Neural cell (in vitro differentiated cells): ENCODE data around the gene CNIH3.

Experiments
- CTCF ChIP-seq: fragments of 450-650 bp; IDR thresholded peaks from 2 replicates; pipeline ENCODE4 v1.5.1; 2014; ENCODE audit warnings: antibody characterized with exemption, mild to moderate bottlenecking, moderate library complexity; ENCODE audit not compliant: poor library complexity, severe bottlenecking
- EP300 ChIP-seq: fragments of 450-650 bp; conservative IDR thresholded peaks from 2 replicates; pipeline ENCODE4 v1.6.1; 2014; ENCODE audit warnings: antibody characterized with exemption, mild to moderate bottlenecking, moderate library complexity; ENCODE audit not compliant: poor library complexity, severe bottlenecking
- EZH2 ChIP-seq: fragments of 200-600, 300-800 bp; shearing (Covaris generic), sonication (generic); IDR thresholded peaks from 2 replicates; pipeline ENCODE4 v1.6.1; 2014; ENCODE audit warnings: antibody characterized with exemption, low read length, borderline replicate concordance, mild to moderate bottlenecking; ENCODE audit not compliant: insufficient read depth, poor library complexity, severe bottlenecking
- MXI1 ChIP-seq: fragments of 450-650 bp; conservative IDR thresholded peaks from 2 replicates; pipeline ENCODE4 v1.6.1; 2014; ENCODE audit warnings: antibody characterized with exemption, mild to moderate bottlenecking; ENCODE audit not compliant: poor library complexity, severe bottlenecking
- POLR2AphosphoS5 ChIP-seq: IDR thresholded peaks from 2 replicates; pipeline ENCODE4 v1.6.1; 2012
- RAD21 ChIP-seq: fragments of 450-650 bp; conservative IDR thresholded peaks from 2 replicates; pipeline ENCODE4 v1.6.1; 2014; ENCODE audit warnings: antibody characterized with exemption, mild to moderate bottlenecking, moderate library complexity
- REST ChIP-seq: IDR thresholded peaks from 2 replicates; pipeline ENCODE4 v1.6.1; 2012; ENCODE audit warnings: borderline replicate concordance
- TAF1 ChIP-seq: IDR thresholded peaks from 2 replicates; pipeline ENCODE4 v1.6.1; 2012; ENCODE audit warnings: low read depth

- no peak for TF ChIP-seq CTCF
- TF ChIP-seq EP300, result no peak
- TF ChIP-seq POLR2AphosphoS5, result no peak
- no peak for TF ChIP-seq RAD21
- no peak for TF ChIP-seq TAF1
- no peak for TF ChIP-seq EZH2
- TF ChIP-seq MXI1, result no peak
- no peak for TF ChIP-seq REST
Measured at GRCh38 chr1:224643653-224644052, 27.5 kb downstream of the CNIH3 start.
